NOMO-1 treated with dmso at 0.1 percent for 144 hours (cell line): ENCODE results near the gene CINP.
"Not testable (repeated sequence)": the region's sequence is repeated elsewhere in the genome, so short reads cannot be mapped to it uniquely, and the experiment has no call there.

Experiments
- DNase-seq: peaks from one replicate; lab custom pipeline; 2025; ENCODE audit not compliant: unreplicated experiment; lab: John Stamatoyannopoulos, UW

Gene CINP

DNA sequence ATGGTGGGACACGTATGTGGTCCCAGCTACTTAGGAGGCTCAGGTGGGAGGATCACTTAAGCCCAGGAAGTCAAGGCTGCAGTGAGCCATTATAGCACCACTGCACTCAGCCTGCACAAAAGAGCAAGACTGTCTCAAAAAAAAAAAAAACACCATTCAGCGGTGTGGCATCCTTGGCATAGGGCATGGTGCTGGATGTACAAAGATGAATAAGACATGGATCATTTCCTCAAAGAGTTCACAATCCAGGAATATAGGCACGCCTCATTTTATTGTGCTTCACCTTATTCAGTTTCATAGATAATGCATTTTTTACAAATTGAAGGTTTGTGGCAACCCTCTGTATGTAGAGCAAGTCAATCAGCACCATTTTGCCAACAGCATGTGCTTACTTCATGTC lies 6.4 kb downstream of the CINP start:
- no peak for DNase-seq

DNA sequence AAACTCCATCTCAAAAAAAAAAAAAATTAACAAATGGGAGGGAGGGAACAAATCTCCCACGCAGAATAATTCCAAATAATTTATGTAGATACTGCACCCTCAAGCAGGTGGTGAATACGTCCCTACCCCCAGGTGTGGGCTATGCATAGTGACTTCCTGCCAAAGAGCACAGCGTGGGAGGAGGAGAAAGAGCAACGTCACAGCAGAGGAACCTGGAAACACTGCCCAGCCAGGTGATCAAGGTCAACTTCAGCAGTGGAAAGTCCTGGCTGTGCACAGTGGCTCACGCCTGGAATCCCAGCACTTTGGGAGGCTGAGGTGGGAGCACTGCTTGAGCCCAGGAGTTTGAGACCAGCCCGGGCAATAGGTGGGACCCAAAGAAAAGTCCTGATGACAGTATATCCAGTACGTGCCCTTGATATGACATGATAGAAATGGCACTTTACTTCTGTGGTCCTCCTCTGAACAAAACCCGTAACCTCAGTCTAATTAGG lies 9.5 kb downstream of the CINP start:
- DNase-seq, result no peak

DNA sequence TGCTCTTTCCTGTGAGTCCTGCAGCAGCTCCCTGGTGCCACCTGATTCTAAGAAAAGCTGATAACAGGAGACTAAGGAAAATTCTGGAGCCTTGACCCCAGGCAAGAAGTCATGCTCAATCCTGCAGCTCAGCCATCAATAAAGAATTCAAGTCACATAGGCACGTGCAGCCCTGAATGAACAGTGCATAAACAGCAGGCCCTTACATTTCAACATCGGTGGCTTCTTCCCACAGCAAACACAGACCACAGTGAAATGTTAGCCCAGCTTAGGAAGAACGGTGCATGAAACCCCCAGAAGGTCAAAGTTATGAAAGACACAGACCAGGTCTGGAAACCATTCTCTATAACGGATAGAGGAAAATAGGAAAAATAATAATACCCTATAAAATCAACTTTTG lies 10.5 kb downstream of the CINP start:
- DNase-seq, result no peak

DNA sequence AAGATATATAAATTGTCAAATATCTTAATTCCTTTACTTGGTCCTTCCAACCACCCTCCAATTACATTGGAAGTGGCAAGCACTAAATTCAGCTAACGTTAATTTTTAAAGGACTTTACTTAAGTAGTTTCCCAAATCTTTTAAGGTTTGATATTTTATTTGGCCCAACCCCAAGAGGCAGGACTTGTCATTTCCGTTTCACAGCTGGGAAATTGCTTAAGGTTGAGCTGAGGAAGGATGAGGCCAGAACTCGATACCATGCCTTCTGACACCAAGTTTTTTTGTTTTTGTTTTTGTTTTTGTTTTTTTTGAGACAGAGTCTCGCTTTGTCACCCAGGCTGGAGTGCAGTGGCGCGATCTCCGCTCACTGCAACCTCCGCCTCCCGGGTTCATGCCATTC lies 11.1 kb downstream of the CINP start:
- not testable (repeated sequence) for DNase-seq

DNA sequence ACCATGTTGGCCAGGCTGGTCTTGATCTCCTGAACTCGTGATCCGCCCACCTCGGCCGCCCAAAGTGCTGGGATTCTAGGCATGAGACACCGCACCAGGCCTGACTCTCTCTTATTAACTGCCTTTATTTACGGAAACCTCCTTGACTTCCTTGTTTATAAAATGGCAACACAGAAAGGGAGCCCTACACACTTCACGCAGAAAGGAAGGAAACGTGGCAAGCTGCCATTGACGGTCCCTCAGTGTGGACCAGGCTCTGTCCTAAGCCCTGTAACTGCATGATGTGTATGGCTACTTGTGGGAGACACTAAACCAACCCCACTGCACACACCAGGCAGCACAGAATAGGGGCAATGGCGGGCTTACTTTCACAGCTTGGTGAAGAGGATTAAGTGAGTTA lies 11.7 kb downstream of the CINP start:
- DNase-seq, result no peak

DNA sequence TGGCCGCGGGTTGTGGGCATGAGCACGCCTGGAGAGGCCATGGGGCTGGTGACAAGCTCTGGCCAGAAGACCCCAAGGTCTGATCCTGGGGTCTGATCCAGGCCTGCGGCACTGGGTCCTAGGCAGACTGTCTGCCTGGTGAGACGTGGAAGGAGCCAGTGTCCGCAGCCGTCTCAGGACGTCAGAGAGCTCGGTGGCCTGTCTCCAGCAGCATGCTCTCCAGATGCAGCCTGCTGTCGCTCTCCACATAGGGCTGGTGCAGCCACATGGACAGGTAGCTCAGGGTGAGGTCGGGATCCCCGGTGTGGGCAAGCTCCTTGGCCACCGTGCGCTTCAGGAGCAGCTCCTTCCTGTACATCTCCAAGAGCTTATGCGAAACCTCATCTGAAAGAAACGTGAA lies 14.3 kb downstream of the CINP start:
- no peak for DNase-seq

DNA sequence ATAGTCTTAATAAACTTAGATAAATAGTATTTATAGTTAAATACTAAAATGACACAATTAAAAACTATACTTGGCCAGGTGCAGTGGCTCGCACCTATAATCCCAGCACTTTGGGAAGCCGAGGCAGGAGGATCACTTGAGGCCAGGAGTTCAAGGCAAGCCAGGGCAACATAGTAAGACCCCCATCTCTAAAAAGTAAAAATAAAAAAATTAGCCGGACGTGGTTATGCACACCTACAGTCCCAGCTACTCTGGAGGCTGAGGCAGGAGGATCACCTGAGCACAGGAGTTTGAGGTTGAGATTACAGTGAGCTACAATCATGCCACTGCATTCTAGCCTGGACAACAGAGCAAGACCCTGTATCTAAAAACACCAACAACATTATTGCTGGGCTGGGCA lies 16.0 kb downstream of the CINP start:
- no peak for DNase-seq

DNA sequence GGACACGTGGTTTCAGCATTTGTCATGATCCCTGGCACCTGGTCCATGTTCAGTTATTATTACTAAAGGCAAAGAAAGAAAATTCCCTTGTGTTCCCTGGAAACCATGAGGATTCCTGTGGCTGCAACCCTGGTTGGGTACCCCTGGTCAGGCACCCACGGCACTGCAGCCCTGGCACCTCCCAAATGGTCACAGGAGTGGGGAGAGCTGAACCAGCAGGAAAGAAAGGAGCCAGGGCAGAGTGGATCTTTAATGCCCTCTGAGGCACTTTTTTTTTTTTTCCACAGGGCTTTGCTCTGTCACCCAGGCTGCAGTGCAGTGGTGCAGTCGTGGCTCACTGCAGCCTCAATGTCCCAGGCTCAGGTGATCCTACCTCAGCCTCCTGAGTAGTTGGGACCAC lies 17.5 kb downstream of the CINP start:
- no peak for DNase-seq

DNA sequence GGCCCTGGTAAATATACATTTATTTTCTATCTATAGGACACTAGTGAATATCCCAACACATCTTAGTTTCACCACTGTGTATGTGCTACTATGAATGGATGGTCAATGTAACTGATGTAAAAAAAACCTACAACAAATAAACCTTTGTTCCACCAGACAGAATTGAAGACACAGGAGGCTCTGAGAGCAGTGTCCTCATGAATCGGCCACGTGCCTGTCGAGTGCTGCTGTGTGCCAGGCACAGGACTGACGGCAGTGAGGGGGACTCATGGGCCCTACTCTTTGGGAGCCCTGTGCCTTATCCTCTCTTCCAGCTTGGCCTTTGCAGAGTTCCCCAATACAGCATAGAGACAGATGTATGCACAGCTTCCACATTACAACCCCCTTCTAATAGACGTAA lies 18.2 kb downstream of the CINP start:
- no peak for DNase-seq

DNA sequence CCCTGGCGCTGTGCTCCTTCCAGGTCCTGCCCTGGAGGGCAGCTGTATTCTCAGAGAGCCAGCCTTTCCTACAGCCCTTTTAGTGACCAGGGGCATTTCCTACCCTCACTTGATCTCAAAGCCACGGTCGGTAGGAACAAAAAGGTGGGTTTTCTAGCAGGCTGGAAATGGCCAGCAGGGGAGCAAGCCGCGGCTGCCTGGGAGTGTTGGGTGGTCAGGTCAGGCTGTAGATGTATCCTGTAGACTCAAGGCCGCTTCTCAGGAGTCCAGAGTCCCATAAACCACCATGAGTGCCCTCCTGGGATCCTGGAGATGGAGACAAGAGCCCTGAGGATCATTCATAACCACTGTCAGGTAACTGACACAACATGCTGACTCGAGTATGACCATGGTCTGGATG lies 18.6 kb downstream of the CINP start:
- DNase-seq, result no peak

DNA sequence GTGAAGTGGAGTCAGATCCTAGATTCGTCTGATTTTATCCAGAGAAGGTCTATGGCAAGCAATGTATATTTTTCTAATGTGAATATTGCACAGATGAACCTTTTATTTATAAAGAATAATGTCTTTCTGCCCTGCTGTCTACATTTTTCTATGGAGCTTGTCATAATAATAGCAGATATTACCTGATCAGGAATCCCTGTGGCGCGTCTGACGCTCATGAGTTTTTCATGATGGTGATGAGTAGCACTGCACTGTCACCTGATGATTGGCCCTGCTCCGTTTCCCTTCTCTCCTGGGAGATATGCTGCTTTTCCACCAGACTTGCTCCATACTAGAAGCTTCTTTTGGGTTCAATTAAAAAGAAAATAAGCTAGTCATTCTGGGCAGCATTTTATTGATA lies 20.5 kb downstream of the CINP start:
- no peak for DNase-seq

DNA sequence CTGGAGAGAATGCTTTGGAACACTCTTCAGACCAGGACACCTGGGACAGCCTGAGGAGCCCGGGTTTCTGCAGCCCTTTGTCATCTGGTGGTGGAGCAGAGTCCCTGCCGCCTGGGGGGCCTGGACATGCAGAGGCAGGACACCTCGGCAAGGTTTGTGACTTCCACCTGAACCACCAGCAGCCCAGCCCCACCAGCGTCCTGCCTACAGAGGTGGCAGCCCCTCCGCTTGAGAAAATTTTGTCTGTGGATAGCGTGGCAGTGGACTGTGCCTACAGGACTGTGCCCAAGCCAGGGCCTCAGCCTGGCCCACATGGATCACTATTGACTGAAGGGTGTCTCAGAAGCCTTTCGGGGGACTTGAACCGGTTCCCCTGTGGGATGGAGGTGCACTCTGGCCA lies 21.1 kb downstream of the CINP start:
- no peak for DNase-seq

DNA sequence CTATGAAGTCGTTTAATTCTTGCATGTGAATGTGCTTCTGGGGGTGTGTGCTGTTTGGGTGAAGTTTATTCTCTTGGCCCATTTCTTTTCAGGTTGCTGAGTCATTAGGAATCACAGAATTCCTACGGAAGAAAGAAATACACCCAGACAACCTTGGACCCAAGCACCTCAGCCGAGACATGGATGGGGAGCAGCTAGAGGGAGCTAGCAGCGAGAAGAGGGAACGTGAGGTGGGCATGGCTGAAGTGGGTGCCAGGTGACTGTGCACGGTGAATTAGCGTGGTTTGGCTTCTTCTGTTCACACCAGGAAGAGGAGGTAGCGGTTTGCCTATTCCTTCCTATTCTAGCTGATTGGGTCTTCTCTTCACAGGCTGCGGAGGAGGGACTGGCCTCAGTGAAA lies 24.0 kb downstream of the CINP start:
- DNase-seq, result no peak

DNA sequence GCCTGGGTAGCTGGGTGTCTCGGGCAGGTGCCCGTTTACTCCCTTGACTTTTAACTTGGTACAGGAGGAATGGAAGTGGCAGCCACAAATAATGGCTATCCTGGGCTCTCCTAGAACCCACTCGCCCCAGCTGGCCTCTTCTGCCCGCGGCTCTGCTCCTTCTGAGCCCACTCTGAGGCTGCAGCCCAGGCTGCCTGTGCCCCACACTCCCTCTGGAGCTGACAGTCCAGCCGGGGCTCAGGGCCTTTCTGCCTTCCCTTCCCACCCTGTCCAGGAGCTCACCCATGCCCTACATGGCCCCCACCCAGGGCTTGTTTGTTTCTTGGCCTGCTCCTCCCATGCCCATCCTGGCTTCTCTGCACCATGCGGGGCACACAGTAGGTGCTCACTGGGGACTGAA lies 27.5 kb downstream of the CINP start:
- DNase-seq, result no peak

DNA sequence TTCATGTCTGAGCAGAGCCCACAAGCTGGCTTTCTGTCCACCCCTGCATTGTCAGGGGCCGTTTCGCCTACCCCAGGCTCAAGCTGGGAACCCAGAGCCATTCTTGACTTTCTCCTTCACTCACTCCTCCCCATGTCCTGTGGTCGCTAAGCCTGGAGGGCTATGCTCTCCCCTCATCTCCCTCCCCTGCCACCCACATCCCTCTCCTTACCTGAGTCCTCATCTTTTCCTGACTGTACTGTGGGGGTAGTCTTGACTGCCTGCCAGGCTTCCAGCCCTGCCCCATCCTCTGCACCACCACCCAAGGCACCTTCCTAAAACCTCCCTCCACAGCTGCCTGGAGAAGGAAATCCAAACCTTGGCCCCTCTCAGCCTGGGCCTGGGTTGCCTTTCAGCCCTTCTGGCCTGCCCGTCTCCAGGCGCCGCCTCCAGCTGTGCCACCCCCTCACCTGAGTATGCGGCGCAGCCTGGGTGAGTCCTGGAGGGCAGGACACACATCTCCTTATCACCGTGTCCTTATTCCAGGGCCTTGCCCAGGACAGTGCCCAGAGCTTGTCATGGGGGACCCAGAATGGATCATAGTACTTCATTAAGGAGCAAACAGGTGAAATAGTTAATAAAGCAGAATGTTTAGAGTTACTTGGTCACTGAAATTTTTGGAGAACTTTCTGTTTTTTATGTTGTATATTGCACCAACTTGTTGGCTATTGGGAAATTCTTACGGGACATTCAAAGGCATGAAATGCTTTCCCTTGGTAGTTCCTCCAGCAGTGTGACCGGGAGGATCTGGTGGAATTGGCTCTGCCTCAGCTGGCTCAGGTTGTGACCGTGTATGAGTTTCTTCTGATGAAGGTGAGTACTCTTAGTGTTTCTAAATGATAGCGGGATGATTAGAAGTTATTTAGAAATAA lies 28.6 kb downstream of the CINP start:
- DNase-seq, result no peak

DNA sequence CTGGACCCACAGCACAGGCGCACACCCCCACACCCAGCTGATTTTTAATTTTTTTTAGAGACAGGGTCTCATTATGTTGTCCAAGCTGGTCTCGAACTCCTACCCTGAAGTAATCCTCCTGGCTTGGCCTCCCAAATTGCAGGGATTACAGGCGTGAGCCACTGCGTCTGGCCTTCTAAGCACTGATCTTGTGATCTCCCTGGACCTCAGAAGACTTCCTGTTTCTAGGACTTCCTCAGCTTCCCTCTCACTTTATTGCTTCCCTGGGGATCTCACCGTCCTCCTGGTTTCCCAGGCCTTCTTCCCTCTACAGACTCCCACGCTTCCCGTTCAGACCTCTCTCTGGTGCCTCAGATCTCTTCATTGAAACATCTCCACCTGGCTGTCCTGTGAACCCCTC lies 29.3 kb downstream of the CINP start:
- no peak for DNase-seq

DNA sequence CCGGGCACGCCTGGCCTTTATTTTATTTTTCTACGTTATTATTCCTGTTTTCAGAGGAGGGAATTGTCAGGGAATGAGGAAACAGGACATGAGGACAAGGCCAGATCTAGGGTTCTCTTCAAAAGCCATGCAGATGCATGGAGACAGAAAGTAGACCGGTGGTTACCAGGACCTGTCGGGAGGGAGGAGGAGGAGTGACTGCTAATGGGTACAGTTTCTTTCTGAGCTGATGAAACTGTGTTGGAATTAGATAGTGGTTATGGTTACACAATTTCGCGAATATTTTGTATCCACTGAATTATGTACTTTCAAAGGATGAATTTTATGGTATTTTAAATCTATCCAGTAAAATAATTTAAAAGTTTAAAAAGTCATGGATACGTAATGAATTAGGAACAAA lies 31.9 kb downstream of the CINP start:
- DNase-seq, result no peak

DNA sequence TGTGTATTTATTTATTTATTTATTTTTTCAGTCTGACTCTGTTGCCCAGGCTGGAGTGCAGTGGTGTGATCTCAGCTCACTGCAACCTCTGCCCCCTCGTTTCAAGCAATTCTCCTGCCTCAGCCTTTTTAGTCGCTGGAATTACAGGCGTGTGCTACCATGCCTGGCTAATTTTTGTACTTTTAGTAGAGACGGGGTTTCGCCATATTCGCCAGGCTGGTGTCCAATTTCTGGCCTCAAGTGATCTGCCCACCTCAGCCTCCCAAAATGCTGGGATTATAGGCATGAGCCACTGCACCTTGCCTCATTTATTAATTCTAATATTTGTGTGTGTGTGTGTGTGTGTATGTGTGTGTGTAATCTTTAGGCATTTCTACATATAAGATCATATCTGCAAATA lies 33.3 kb downstream of the CINP start:
- DNase-seq, result not testable (repeated sequence)

DNA sequence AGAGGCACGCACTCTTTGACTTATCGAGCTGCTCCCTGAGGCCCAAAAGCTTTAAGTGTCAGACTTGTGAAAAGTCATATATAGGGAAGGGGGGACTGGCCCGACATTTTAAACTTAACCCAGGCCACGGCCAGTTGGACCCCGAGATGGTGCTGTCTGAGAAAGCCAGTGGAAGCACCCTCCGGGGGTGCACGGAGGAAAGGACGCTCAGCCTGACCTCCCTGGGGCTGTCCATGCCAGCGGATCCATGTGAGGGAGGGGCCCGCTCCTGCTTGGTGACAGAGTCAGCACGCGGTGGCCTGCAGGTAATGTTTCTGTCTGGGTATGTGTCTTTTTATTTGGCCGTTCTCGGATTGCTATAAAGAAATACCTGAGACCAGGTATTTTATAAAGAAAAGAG lies 36.1 kb downstream of the CINP start:
- DNase-seq, result no peak

DNA sequence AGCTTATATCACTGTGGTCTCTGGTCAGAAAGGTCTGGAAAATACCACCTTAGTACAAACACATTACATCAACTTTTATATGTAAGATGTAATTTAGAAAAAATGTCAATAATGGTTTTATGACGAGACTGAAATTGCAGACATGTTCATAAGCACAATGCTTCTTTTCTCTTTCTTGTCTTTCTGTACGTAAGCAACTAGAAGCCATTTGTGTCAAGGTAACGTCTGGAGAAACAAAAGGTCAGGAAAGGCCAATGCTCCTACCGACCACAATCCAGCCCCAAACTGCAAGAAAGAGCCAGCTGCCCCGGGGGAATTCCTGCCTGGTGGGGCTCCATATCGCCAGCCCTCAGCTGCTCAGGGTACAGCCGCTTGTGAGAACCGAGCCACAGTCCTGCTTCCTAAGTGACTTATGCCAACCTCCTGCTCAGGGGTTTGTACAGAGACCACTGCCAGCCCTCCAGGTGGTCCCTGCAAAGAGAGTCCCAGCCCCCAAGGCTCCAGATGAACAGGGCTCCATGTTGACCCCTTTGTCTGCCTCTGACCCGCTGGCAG lies 36.8 kb downstream of the CINP start:
- no peak for DNase-seq

DNA sequence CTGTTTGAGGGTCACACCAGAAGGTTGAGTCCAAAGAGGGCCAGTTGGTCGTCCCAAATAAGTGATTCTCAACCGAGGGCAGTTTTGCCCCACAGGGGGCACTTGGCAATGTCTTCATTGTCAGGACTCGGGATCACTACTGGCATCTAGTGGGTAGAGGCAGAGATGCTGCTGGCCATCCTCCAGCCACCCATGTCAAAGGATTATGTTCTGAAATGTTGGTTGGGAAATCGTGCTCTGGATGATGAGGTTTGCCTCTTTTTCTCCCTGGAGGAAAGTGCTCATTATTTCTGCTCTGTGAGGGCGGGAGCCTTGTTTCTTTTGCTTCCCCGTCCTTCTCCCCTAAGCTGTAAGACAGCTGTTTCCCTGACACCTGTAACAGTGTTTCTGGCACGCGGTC lies 39.6 kb downstream of the CINP start:
- DNase-seq, result no peak
